HEK293 (cell line): ENCODE measurements around the gene CTXN2.

ENCODE experiments used
- CTCF ChIA-PET: fragments of 350-600 bp; formaldehyde crosslinking; extraction: SDS; loops from one replicate; lab custom pipeline; 2021; ENCODE audit warnings: antibody characterized with exemption; lab: Yijun Ruan, JAX
- POLR2A ChIA-PET: fragments of 300-600 bp; formaldehyde crosslinking; extraction: SDS; loops from one replicate; lab custom pipeline; 2020; ENCODE audit warnings: antibody characterized with exemption, inconsistent platforms; lab: Yijun Ruan, JAX
- H3K27ac ChIP-seq: fragments of 200-500 bp; sonication (Bioruptor generic); 2 replicates; pipeline ENCODE4 v1.5.1; 2014; ENCODE audit warnings: low read depth, low read length, control low read depth, inconsistent platforms; ENCODE audit errors: extremely low read depth
- H3K36me3 ChIP-seq, 2 experiments: fragments of 200-500 bp in 1 of 2; sonication (Bioruptor generic) in 1 of 2; 1 replicate in 1 of 2; 2 replicates in 1 of 2; pipeline ENCODE4 v1.5.1; 2014 to 2017; ENCODE audit warnings: inconsistent platforms in 2 of 2, low read length in 2 of 2; ENCODE audit not compliant: control insufficient read depth in 2 of 2, insufficient read depth in 1 of 2
- H3K4me1 ChIP-seq: fragments of 200-500 bp; sonication (Bioruptor generic); 2 replicates; pipeline ENCODE4 v1.5.1; 2014; ENCODE audit warnings: mild to moderate bottlenecking, low read length, inconsistent platforms; ENCODE audit not compliant: control insufficient read depth, insufficient read depth
- H3K4me3 ChIP-seq: 2 replicates; pipeline ENCODE4 v1.5.1; 2011; ENCODE audit warnings: low read depth, mild to moderate bottlenecking, control low read depth, low read length, moderate library complexity
- H3K9me3 ChIP-seq: fragments of 200-500 bp; sonication (Bioruptor generic); 2 replicates; pipeline ENCODE4 v1.5.1; 2014; ENCODE audit warnings: low read depth, low read length, inconsistent platforms; ENCODE audit not compliant: control insufficient read depth, insufficient read depth
- GLI4 ChIP-seq: fragments of 450-650 bp; formaldehyde crosslinking; IDR thresholded peaks from 2 replicates; pipeline ENCODE4 v1.5.1; 2016; ENCODE audit warnings: missing biosample characterization, missing genetic modification characterization
- PRDM6 ChIP-seq: fragments of 450-650 bp; formaldehyde crosslinking; IDR thresholded peaks from 2 replicates; pipeline ENCODE4 v1.5.1; 2017; ENCODE audit warnings: missing biosample characterization, missing genetic modification characterization
- REPIN1 ChIP-seq: fragments of 450-650 bp; formaldehyde crosslinking; IDR thresholded peaks from 2 replicates; pipeline ENCODE4 v1.5.1; 2017; ENCODE audit warnings: missing biosample characterization, missing genetic modification characterization, low read depth
- SCRT1 ChIP-seq: fragments of 450-650 bp; formaldehyde crosslinking; IDR thresholded peaks from 2 replicates; pipeline ENCODE4 v1.5.1; 2016; ENCODE audit warnings: missing biosample characterization, missing genetic modification characterization, borderline replicate concordance
- ZBTB10 ChIP-seq: fragments of 450-650 bp; formaldehyde crosslinking; IDR thresholded peaks from 2 replicates; pipeline ENCODE4 v1.5.1; 2016; ENCODE audit warnings: missing biosample characterization, missing genetic modification characterization
- ZBTB17 ChIP-seq: fragments of 450-650 bp; formaldehyde crosslinking; IDR thresholded peaks from 2 replicates; pipeline ENCODE4 v1.5.1; 2016; ENCODE audit warnings: missing biosample characterization, missing genetic modification characterization
- ZNF138 ChIP-seq: fragments of 450-650 bp; formaldehyde crosslinking; IDR thresholded peaks from 2 replicates; pipeline ENCODE4 v1.5.1; 2016; ENCODE audit warnings: missing biosample characterization, missing genetic modification characterization, borderline replicate concordance
- ZNF155 ChIP-seq: fragments of 450-650 bp; formaldehyde crosslinking; IDR thresholded peaks from 2 replicates; pipeline ENCODE4 v1.5.1; 2016; ENCODE audit warnings: missing biosample characterization, missing genetic modification characterization
- ZNF16 ChIP-seq: fragments of 450-650 bp; formaldehyde crosslinking; IDR thresholded peaks from 2 replicates; pipeline ENCODE4 v1.5.1; 2016; ENCODE audit warnings: low read depth, missing biosample characterization, missing genetic modification characterization
- ZNF19 ChIP-seq: fragments of 450-650 bp; formaldehyde crosslinking; IDR thresholded peaks from 2 replicates; pipeline ENCODE4; 2016; ENCODE audit warnings: missing biosample characterization, missing genetic modification characterization, low read depth
- ZNF211 ChIP-seq: fragments of 450-650 bp; formaldehyde crosslinking; IDR thresholded peaks from 2 replicates; pipeline ENCODE4 v1.5.1; 2016; ENCODE audit warnings: low read depth, missing biosample characterization, missing genetic modification characterization
- ZNF266 ChIP-seq: fragments of 450-650 bp; formaldehyde crosslinking; IDR thresholded peaks from 2 replicates; pipeline ENCODE4 v1.5.1; 2016; ENCODE audit warnings: missing biosample characterization, missing genetic modification characterization, low read depth
- ZNF292 ChIP-seq: fragments of 450-650 bp; formaldehyde crosslinking; IDR thresholded peaks from 2 replicates; pipeline ENCODE4 v1.5.1; 2016; ENCODE audit warnings: low read depth, missing biosample characterization, missing genetic modification characterization, borderline replicate concordance
- ZNF350 ChIP-seq: fragments of 450-650 bp; formaldehyde crosslinking; IDR thresholded peaks from 2 replicates; pipeline ENCODE4 v1.5.0; 2017; ENCODE audit warnings: missing biosample characterization, mild to moderate bottlenecking, missing genetic modification characterization
- ZNF354C ChIP-seq: fragments of 450-650 bp; formaldehyde crosslinking; IDR thresholded peaks from 2 replicates; pipeline ENCODE4 v1.5.1; 2016; ENCODE audit warnings: missing biosample characterization, missing genetic modification characterization, low read depth, borderline replicate concordance
- ZNF449 ChIP-seq: fragments of 450-650 bp; formaldehyde crosslinking; IDR thresholded peaks from 2 replicates; pipeline ENCODE4 v1.5.1; 2017; ENCODE audit warnings: missing biosample characterization, mild to moderate bottlenecking, missing genetic modification characterization, moderate library complexity
- ZNF549 ChIP-seq: fragments of 450-650 bp; IDR thresholded peaks from 2 replicates; pipeline ENCODE4 v1.5.1; 2018; ENCODE audit warnings: missing biosample characterization, missing genetic modification characterization, mild to moderate bottlenecking, inconsistent platforms, moderate library complexity
- ZNF600 ChIP-seq: fragments of 450-650 bp; formaldehyde crosslinking; IDR thresholded peaks from 2 replicates; pipeline ENCODE4 v1.5.1; 2016; ENCODE audit warnings: missing biosample characterization, missing genetic modification characterization
- ZNF645 ChIP-seq: fragments of 450-650 bp; formaldehyde crosslinking; IDR thresholded peaks from 2 replicates; pipeline ENCODE4; 2016; ENCODE audit warnings: missing biosample characterization, missing genetic modification characterization
- ZNF670 ChIP-seq: fragments of 450-650 bp; formaldehyde crosslinking; IDR thresholded peaks from 2 replicates; pipeline ENCODE4 v1.5.1; 2016; ENCODE audit warnings: missing biosample characterization, missing genetic modification characterization, low read depth
- ZNF747 ChIP-seq: fragments of 450-650 bp; formaldehyde crosslinking; IDR thresholded peaks from 2 replicates; pipeline ENCODE4 v1.5.1; 2016; ENCODE audit warnings: missing biosample characterization, missing genetic modification characterization
- ZNF768 ChIP-seq: fragments of 450-650 bp; formaldehyde crosslinking; IDR thresholded peaks from 2 replicates; pipeline ENCODE4 v1.5.1; 2018; ENCODE audit warnings: missing biosample characterization, mild to moderate bottlenecking, missing genetic modification characterization
- ZNF843 ChIP-seq: fragments of 450-650 bp; formaldehyde crosslinking; IDR thresholded peaks from 2 replicates; pipeline ENCODE4 v1.5.1; 2016; ENCODE audit warnings: missing biosample characterization, missing genetic modification characterization
- ZSCAN18 ChIP-seq: fragments of 450-650 bp; formaldehyde crosslinking; IDR thresholded peaks from 2 replicates; pipeline ENCODE4 v1.5.1; 2016; ENCODE audit warnings: missing biosample characterization, missing genetic modification characterization

Gene CTXN2

GRCh38 chr15:48149858-48150257 is 41.6 kb upstream of the CTXN2 start (continued):
- TF ChIP-seq ZNF449 (tag by site-specific recombination) (no peak), ZNF670 (no peak), ZNF211 (tag by site-specific recombination) (no peak)

- CTCF ChIA-PET, result no interaction called here
- H3K4me1 ChIP-seq, result no peaks in the 10 kb centered on the region
- TF ChIP-seq ZNF747 (tag by site-specific recombination) (no peak), REPIN1 (tag by site-specific recombination) (no peak), SCRT1 (tag by site-specific recombination) (no peak), ZNF843 (tag by site-specific recombination) (no peak), ZNF549 (no peak), ZNF645 (no peak), ZBTB10 (no peak), ZNF600 (tag by site-specific recombination) (no peak)
- H3K27ac ChIP-seq, result no peak overlapping the region
- no peaks in the 10 kb centered on the region for H3K9me3 ChIP-seq
- POLR2A ChIA-PET, result no interaction called here
- peaks cover 12 to 50% of the 10 kb centered on the region in 2 experiments for H3K36me3 ChIP-seq
- no peak overlapping the region for H3K4me3 ChIP-seq
These were observed 37.9 kb upstream of the CTXN2 start for GRCh38 chr15:48153526-48153925.

- Histone ChIP-seq H3K4me3 (no peak overlapping the region), H3K4me1 (no peaks in the 10 kb centered on the region), H3K36me3 (peaks cover 5 to 30% of the 10 kb centered on the region in 2 experiments; a peak in 2 of 3 replicates)
- POLR2A ChIA-PET, result no interaction called here
- TF ChIP-seq ZNF16 (tag by site-specific recombination), result no peak
- TF ChIP-seq ZNF292 (tag by site-specific recombination), result no peak
- TF ChIP-seq ZNF768 (tag by site-specific recombination), result no peak
- TF ChIP-seq PRDM6, result no peak
- TF ChIP-seq GLI4, result no peak
- no peak for TF ChIP-seq ZNF354C (tag by site-specific recombination)
- TF ChIP-seq ZNF266 (tag by site-specific recombination), result no peak
- no peak for TF ChIP-seq ZNF19 (tag by site-specific recombination)
- TF ChIP-seq ZNF138 (tag by site-specific recombination), result no peak
- no peak for TF ChIP-seq ZNF155 (tag by site-specific recombination)
- TF ChIP-seq ZBTB17 (tag by site-specific recombination), result no peak
- TF ChIP-seq ZNF350, result no peak
- TF ChIP-seq ZSCAN18, result no peak
- TF ChIP-seq, all 188 proteins: peak for 0
- CTCF ChIA-PET, result interaction anchor here (0.5 kb wide), 1 partner anchor 230 kb away, joined by 3 read pairs; no protein-coding TSS in a partner anchor
- Histone ChIP-seq H3K27ac (no peak overlapping the region), H3K9me3 (no peaks in the 10 kb centered on the region; the same call in 1 of the 2 replicates)
These were observed 22.8 kb upstream of the CTXN2 start for GRCh38 chr15:48168616-48169015.
